H1 (cell line): Measurements from ENCODE around the gene ACRV1. TPM values are rescaled to one million over a fixed set of nuclear protein-coding genes. Genes with fewer than 3 reads are reported as not detected.

ENCODE experiments used
- CHD7 ChIP-seq: fragments of 300-600 bp; sonication (generic); IDR thresholded peaks from 2 replicates; pipeline ENCODE4 v1.7.1; 2012; ENCODE audit warnings: low read length, moderate library complexity, mild to moderate bottlenecking, inconsistent platforms; ENCODE audit not compliant: insufficient replicate concordance
- POLR2A ChIP-seq, 2 experiments: IDR thresholded peaks; 1 replicate in 1 of 2; 2 replicates in 1 of 2; pipeline ENCODE4 v1.6.1; 2011; ENCODE audit warnings: low read depth in 2 of 2, low read length in 2 of 2, mild to moderate bottlenecking in 2 of 2; ENCODE audit errors: control extremely low read depth in 1 of 2
- polyA plus RNA-seq, 7 experiments: library from polyadenylated mRNA; depleted of rRNA in 3 of 7; stranded (reverse) in 5 of 7; unstranded in 2 of 7; fragments of >200 nt in 5 of 7; fragments of 200-250 nt in 2 of 7; gene quantifications; 1 replicate in 5 of 7; 2 replicates in 1 of 7; 4 replicates in 1 of 7; pipeline versions ENCODE4 v1.2.1 to v1.2.3, GENCODE V29; 2011 to 2013; ENCODE audit warnings: missing spikeins in 2 of 7, mixed read lengths in 2 of 7
- total RNA-seq: library from RNA; stranded (reverse); fragmentation: NEBNext Ultra II Directional; extraction: Animal tissue kit (Norgen Biotek cat#: 25700); gene quantifications from 2 replicates; pipeline ENCODE4 v1.2.1, GENCODE V29; 2021

Gene ACRV1
- total and polyA plus RNA-seq, 2 of the 8 experiments (the other 6 are each of a cell fraction or from before 2014, with no cell fraction given) = 0.06 TPM; not detected in 1

- TF ChIP-seq CHD7 (no peak), POLR2A (IDR thresholded peaks at IDR 0.05; ENCODE audit: control extremely low read depth in 1 of 2, low read depth in 2 of 2, low read length in 2 of 2) (no peak)
- TF ChIP-seq, all 59 proteins: peak for 0
Observed at GRCh38 chr11:125623064-125623463, 57.6 kb downstream of the ACRV1 start (continued).
